Lung (tissue), 12 donors: ENCODE measurements around the gene C8G. TPM values are rescaled to one million over a fixed set of nuclear protein-coding genes. Genes with fewer than 3 reads are reported as not detected.

Experiments
- ATAC-seq: fragments of 200-7000 bp; cut with Tn5 transposase; one replicate; pipeline ENCODE4 v1.9.1; 2020; ENCODE audit warnings: moderate number of reproducible peaks; ENCODE audit not compliant: insufficient read depth, low FRiP score
- DNase-seq, 3 donors: peaks; one replicate each; pipeline ENCODE4 v3.0.0-alpha.2; 2013 to 2017
- H3K27ac ChIP-seq, 2 donors: one replicate each; pipeline ENCODE4 v1.5.1; 2013; ENCODE audit warnings: mild to moderate bottlenecking in 2 of 2, moderate library complexity in 2 of 2, control low read depth in 1 of 2, inconsistent platforms in 1 of 2, low read depth in 1 of 2, low read length in 1 of 2
- H3K27me3 ChIP-seq, 3 donors: one replicate each; pipeline ENCODE4 v1.5.1; 2013; ENCODE audit warnings: low read length in 2 of 3; ENCODE audit not compliant: control insufficient read depth in 3 of 3, insufficient read depth in 3 of 3
- H3K36me3 ChIP-seq, 4 donors: one replicate each; pipeline ENCODE4 v1.5.1; 2013; ENCODE audit warnings: low read length in 4 of 4, mild to moderate bottlenecking in 1 of 4, moderate library complexity in 1 of 4; ENCODE audit not compliant: control insufficient read depth in 4 of 4, insufficient read depth in 4 of 4
- H3K4me1 ChIP-seq, 5 donors: one replicate each; pipeline ENCODE4 v1.5.1; 2013; ENCODE audit warnings: low read length in 5 of 5, mild to moderate bottlenecking in 2 of 5, moderate library complexity in 1 of 5; ENCODE audit not compliant: control insufficient read depth in 5 of 5, insufficient read depth in 5 of 5
- H3K4me3 ChIP-seq: one replicate; pipeline ENCODE4 v1.5.1; 2013; ENCODE audit warnings: mild to moderate bottlenecking, control low read depth, moderate library complexity
- H3K9ac ChIP-seq, 2 donors: one replicate each; pipeline ENCODE4 v1.5.1; 2013; ENCODE audit warnings: low read length in 2 of 2, control low read depth in 1 of 2; ENCODE audit not compliant: insufficient read depth in 1 of 2
- H3K9me3 ChIP-seq, 4 donors: one replicate each; pipeline ENCODE4 v1.5.1; 2013; ENCODE audit warnings: low read length in 3 of 4, mild to moderate bottlenecking in 1 of 4, moderate library complexity in 1 of 4; ENCODE audit not compliant: control insufficient read depth in 4 of 4, insufficient read depth in 3 of 4
- WGBS, 2 donors: extraction: QIAGEN DNeasy Blood & Tissue Kit; methylation state at CpG; one replicate each; pipeline ENCODE4 v1.1.7; 2013; 5-methylcytosine and 5-hydroxymethylcytosine counted together
- polyA plus RNA-seq, 2 donors: library from polyadenylated mRNA; stranded (reverse); fragments of 200-250 nt; gene quantifications; one replicate each; pipeline ENCODE4 v1.2.1, GENCODE V29; 2013
- total RNA-seq, 2 donors: library from RNA; depleted of rRNA in 1 of 2; stranded (reverse); fragments of >200 nt in 1 of 2; gene quantifications; one replicate each; pipeline ENCODE4 v1.2.1, GENCODE V29; 2014 to 2021
- TF ChIP-seq, protein P1 (sequence below): IDR thresholded peaks from 2 replicates; pipeline ENCODE4 v1.5.1; 2012; ENCODE audit warnings: mild to moderate bottlenecking; ENCODE audit errors: control extremely low read depth, extremely low read depth
- donor health status: control.
- donor health status: control.
- donor health status: Bipolar disorder and iron deficiency.
- donor health status: healthy.
- donor health status: DM: yes; HTN: yes; CAD: no.

Gene C8G
- total and polyA plus RNA-seq, 4 donors = 0.90 to 2.1 (median 1.4) TPM; not detected in 1

DNA sequence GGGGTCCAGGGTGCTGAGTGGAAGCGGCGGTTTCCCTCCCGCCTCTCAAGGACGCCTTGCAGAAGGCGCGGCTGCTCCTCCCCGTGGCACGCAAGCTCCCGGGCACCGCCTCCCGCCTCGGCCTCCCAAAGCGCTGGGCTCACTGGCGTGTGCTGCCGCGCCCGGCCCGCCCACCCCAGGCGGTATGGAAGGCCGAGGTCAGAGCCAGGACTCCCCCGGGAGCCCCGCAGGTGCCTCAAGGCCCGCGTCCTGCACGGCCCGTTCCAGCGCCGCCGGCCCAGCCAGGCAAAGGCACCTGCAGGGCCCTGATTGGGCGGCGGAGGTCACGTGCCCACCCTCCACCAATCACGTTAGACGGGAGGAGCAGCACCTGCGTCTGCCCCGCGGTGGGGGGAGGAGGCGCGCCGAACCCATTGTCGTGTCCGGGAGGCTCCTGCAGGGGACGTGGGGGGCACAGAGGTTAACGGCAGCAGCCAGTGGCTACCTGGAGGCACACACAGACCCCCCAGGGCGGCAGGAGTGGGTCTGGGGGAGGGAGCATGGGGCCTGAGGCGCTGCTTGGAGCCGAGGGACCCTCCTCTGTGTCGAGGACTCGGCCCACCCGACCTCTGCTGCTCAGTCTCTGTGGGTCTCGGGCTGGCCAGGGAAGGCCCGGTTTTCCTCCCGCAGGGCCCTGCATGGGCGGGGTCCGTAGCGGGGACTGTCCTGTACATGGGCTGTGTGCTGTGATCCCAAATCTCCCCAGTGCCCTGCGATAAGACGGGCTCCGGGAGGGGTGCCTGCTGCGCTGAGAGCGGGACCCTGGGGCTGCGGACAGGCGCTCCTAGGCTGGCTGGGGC lies 5.0 kb downstream of the C8G start:
- peaks cover 0 to 17% (median 8%) of the 10 kb centered on the region in 5 donors for H3K4me1 ChIP-seq

DNA sequence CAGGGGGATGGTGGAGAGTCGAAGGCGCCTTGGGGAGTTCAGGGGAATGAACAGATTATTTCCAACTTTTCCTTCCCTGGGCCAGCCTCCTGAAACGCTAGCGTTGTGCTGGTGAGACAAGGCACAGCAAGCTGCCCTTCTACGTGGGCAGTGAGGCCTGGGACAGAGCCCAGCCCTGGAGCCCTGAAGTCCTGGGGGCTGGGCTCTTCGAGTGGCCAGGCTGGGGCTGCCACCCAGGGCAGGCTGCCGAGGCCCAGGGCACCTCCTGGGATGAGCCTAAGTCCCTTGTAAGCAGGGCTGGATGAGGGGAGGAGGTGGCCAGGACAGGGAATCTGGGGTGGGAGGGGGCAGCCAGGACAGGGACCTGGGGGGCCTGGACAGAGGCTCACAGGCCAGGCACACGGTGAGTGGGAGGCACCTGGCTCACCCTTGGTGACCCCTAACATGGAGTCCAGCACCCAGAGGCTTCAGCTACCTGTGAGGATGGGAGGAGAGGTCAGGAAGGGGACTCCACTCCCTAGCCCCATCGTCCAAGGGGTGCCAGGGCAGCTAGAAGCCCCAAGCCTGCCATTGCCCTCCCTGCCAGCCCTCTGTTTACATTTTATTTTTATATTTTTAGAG lies 5.7 kb downstream of the C8G start:
- TF ChIP-seq, protein P1, sequence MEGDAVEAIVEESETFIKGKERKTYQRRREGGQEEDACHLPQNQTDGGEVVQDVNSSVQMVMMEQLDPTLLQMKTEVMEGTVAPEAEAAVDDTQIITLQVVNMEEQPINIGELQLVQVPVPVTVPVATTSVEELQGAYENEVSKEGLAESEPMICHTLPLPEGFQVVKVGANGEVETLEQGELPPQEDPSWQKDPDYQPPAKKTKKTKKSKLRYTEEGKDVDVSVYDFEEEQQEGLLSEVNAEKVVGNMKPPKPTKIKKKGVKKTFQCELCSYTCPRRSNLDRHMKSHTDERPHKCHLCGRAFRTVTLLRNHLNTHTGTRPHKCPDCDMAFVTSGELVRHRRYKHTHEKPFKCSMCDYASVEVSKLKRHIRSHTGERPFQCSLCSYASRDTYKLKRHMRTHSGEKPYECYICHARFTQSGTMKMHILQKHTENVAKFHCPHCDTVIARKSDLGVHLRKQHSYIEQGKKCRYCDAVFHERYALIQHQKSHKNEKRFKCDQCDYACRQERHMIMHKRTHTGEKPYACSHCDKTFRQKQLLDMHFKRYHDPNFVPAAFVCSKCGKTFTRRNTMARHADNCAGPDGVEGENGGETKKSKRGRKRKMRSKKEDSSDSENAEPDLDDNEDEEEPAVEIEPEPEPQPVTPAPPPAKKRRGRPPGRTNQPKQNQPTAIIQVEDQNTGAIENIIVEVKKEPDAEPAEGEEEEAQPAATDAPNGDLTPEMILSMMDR = no peak
- 48 to 58% methylated on average over 9 of the region's 9 CpGs for WGBS, 2 donors
- ATAC-seq (no peak), DNase-seq (no peak)
- Histone ChIP-seq H3K9me3 (no peaks in the 10 kb centered on the region), H3K27me3 (no peaks in the 10 kb centered on the region), H3K36me3 (no peaks in the 10 kb centered on the region), H3K4me1 (peaks cover 0 to 17% (median 8%) of the 10 kb centered on the region in 5 donors), H3K27ac (peak overlapping the region; percentile 88 to 90), H3K9ac (peak overlapping the region in 1 of 2 donors; percentile 46), H3K4me3 (no peak overlapping the region)

More for the DNA sequence above, 5.0 kb downstream of the C8G start:
- ATAC-seq (peak; percentile 79), DNase-seq (peak; percentile 82 to 89 (median 89))
- Histone ChIP-seq H3K27me3 (no peaks in the 10 kb centered on the region), H3K36me3 (no peaks in the 10 kb centered on the region), H3K27ac (peak overlapping the region; percentile 88 to 90), H3K4me3 (peak overlapping the region; percentile 64), H3K9ac (peak overlapping the region in 1 of 2 donors; percentile 46), H3K9me3 (no peaks in the 10 kb centered on the region)
- 4 to 8% methylated on average over 50 to 63 of the region's 63 CpGs for WGBS, 2 donors
- TF ChIP-seq, protein P1 = no peak

DNA sequence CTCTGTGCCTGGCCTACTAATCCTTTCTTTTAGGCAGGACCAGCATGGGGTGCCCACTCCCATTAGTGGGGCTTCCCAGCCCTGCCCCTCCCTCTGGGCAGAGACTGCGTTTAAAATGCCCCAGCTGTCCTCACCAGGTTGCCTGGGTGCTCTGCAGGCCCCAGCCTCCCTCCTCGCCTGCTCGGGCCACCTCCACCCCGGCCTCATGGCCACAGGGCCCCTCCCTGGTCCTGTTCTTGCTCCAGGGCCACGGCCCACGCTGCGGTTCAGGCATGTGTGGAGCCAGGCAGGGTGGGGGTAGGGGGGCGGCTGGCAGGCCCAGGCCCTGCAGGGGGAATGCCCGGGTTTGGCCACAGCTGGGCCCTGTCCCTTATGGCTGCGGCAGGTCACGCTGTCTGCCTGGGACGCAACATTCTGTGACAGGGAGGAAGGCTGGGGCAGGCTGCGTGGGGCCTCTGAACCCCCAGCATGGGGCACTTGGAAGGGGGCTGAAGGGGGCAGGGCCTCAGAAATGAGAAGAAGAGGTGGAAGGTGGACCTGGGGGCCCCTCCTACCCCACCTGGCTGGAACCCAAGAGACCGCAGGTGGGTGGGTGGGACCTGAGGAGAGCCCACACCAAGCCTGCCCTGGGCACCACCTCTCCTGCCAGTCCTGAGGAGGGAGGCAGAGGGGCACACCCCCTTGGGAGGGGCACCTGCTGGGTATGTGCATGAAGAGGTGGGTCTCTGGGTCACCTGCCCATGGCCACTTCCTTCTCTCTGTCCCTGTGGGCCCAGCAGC lies 6.7 kb downstream of the C8G start, which contains the start of gene LCN12:
Gene LCN12 (plus strand): TSS at position 733 of the 780 bp plus-strand sequence. CDS start 55 bp downstream, outside the sequence.
- 86% methylated on average over 14 of the region's 14 CpGs for WGBS, 2 donors
- ATAC-seq = no peak
- Histone ChIP-seq H3K27me3 (no peaks in the 10 kb centered on the region), H3K27ac (peak within 1 kb of the TSS in 1 of 2 donors; percentile 22), H3K4me3 (no peak within 1 kb of the TSS), H3K36me3 (no peaks in the 10 kb centered on the region), H3K4me1 (peaks cover 0 to 17% (median 8%) of the 10 kb centered on the region in 5 donors), H3K9me3 (no peaks in the 10 kb centered on the region), H3K9ac (no peak within 1 kb of the TSS)
- DNase-seq = peak; percentile 35 to 63 (median 36)
- TF ChIP-seq, protein P1 = no peak
